ENCODE measurements around the gene RET.

GRCh38 chr10:43091846-43092245 is 15.0 kb downstream of the RET start:
- TF ChIP-seq CTCF (IDR thresholded peaks at IDR 0.05) = no peak
- no peak for TF ChIP-seq POLR2AphosphoS5 (IDR thresholded peaks at IDR 0.05)
- no peak for TF ChIP-seq EP300 (IDR thresholded peaks at IDR 0.05)
- no peak for TF ChIP-seq POLR2A (IDR thresholded peaks at IDR 0.05)
